Loucy (cell line): ENCODE measurements around the gene LDAF1.

ENCODE experiments used
- H2AFZ ChIP-seq: fragments of 200-600 bp; sonication (generic); 2 replicates; pipeline ENCODE4 v1.6.0; 2016; ENCODE audit warnings: antibody characterized with exemption, mild to moderate bottlenecking, low read length, moderate library complexity
- H3F3A ChIP-seq: fragments of 200-600 bp; 2 replicates; pipeline ENCODE4 v1.6.0; 2016; ENCODE audit warnings: antibody characterized with exemption, low read depth, mild to moderate bottlenecking
- H3K27me3 ChIP-seq: fragments of 200-600 bp; sonication (generic); 2 replicates; pipeline ENCODE4 v1.6.1; 2014; ENCODE audit warnings: low read length, mild to moderate bottlenecking; ENCODE audit not compliant: insufficient read depth, poor library complexity, severe bottlenecking
- H3K36me3 ChIP-seq: fragments of 200-600 bp; sonication (generic); 2 replicates; pipeline ENCODE4 v1.6.1; 2016; ENCODE audit warnings: low read length; ENCODE audit not compliant: insufficient read depth
- H3K4me1 ChIP-seq: fragments of 200-600 bp; sonication (generic); 2 replicates; pipeline ENCODE4 v1.5.1; 2014; ENCODE audit warnings: low read length, mild to moderate bottlenecking; ENCODE audit not compliant: insufficient read depth, poor library complexity, severe bottlenecking
- H3K4me2 ChIP-seq: fragments of 200-600 bp; sonication (generic); 2 replicates; pipeline ENCODE4 v1.6.0; 2014; ENCODE audit warnings: antibody characterized with exemption, low read length, low read depth, mild to moderate bottlenecking; ENCODE audit not compliant: poor library complexity, severe bottlenecking
- H3K4me3 ChIP-seq: fragments of 200-600 bp; sonication (generic); 2 replicates; pipeline ENCODE4 v1.5.1; 2014; ENCODE audit warnings: low read length, mild to moderate bottlenecking, mixed read lengths; ENCODE audit not compliant: poor library complexity, severe bottlenecking
- H3K79me2 ChIP-seq: fragments of 200-600 bp; sonication (generic); 2 replicates; pipeline ENCODE4 v1.6.1; 2014; ENCODE audit warnings: low read length; ENCODE audit not compliant: insufficient read depth
- H3K9ac ChIP-seq: fragments of 200-600 bp; sonication (generic); 2 replicates; pipeline ENCODE4 v1.6.0; 2014; ENCODE audit warnings: mild to moderate bottlenecking, low read depth, low read length, moderate library complexity; ENCODE audit not compliant: poor library complexity, severe bottlenecking
- H3K9me2 ChIP-seq: fragments of 200-600 bp; sonication (generic); replicated peaks from 2 replicates; pipeline ENCODE4 v1.6.1; 2016; ENCODE audit warnings: low read depth, low read length, mixed read lengths
- H3K9me3 ChIP-seq: fragments of 200-600 bp; sonication (generic); 2 replicates; pipeline ENCODE4 v1.6.1; 2014; ENCODE audit warnings: mild to moderate bottlenecking, antibody characterized with exemption, low read length, low read depth; ENCODE audit not compliant: insufficient read depth
- H4K20me1 ChIP-seq: fragments of 200-600 bp; sonication (generic); 2 replicates; pipeline ENCODE4 v1.6.0; 2014; ENCODE audit warnings: antibody characterized with exemption, low read length, mild to moderate bottlenecking; ENCODE audit not compliant: insufficient read depth, poor library complexity, severe bottlenecking
- EZH2phosphoT487 ChIP-seq: fragments of 200-600 bp; IDR thresholded peaks from 2 replicates; pipeline ENCODE4 v1.6.1; 2018; ENCODE audit warnings: antibody characterized with exemption, mild to moderate bottlenecking, moderate library complexity, borderline replicate concordance
- TF ChIP-seq, protein P1 (sequence below): fragments of 200-600 bp; sonication (generic); conservative IDR thresholded peaks from 2 replicates; pipeline ENCODE4 v1.5.1; 2014; ENCODE audit warnings: mild to moderate bottlenecking, antibody characterized with exemption, low read length

Gene LDAF1

DNA sequence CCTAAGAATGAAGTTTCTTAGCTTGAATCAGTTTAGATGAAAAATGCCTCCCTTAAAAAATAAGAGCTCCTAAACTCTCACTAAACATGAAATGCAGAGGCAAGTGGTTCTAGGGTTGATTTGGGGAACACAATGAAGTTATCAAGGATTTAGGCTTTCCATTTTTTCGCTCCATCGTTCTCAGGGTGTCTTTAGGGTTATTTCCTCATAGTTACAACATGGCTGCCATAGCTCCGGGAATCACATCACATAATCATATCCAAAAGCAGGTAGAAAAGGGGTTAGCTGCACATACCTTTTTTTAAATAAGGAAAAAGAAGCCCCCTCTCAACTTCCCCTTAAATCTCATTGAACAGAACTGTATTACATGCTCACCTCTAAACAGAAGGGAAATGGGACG is 31.5 kb downstream of the LDAF1 start:
- TF ChIP-seq EZH2phosphoT487 = no peak
- TF ChIP-seq, protein P1, sequence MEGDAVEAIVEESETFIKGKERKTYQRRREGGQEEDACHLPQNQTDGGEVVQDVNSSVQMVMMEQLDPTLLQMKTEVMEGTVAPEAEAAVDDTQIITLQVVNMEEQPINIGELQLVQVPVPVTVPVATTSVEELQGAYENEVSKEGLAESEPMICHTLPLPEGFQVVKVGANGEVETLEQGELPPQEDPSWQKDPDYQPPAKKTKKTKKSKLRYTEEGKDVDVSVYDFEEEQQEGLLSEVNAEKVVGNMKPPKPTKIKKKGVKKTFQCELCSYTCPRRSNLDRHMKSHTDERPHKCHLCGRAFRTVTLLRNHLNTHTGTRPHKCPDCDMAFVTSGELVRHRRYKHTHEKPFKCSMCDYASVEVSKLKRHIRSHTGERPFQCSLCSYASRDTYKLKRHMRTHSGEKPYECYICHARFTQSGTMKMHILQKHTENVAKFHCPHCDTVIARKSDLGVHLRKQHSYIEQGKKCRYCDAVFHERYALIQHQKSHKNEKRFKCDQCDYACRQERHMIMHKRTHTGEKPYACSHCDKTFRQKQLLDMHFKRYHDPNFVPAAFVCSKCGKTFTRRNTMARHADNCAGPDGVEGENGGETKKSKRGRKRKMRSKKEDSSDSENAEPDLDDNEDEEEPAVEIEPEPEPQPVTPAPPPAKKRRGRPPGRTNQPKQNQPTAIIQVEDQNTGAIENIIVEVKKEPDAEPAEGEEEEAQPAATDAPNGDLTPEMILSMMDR = no peak
- no peaks in the 10 kb centered on the region for H3F3A ChIP-seq
- no peaks in the 10 kb centered on the region for H3K27me3 ChIP-seq
- H3K79me2 ChIP-seq = no peaks in the 10 kb centered on the region
- H3K4me1 ChIP-seq = no peaks in the 10 kb centered on the region
- no peak overlapping the region for H2AFZ ChIP-seq
- no peaks in the 10 kb centered on the region for H3K9me2 ChIP-seq
- H3K36me3 ChIP-seq = no peaks in the 10 kb centered on the region
- no peaks in the 10 kb centered on the region for H3K9me3 ChIP-seq
- no peak overlapping the region for H3K4me2 ChIP-seq
- no peak overlapping the region for H3K9ac ChIP-seq
- H4K20me1 ChIP-seq = no peaks in the 10 kb centered on the region
- no peak overlapping the region for H3K4me3 ChIP-seq

DNA sequence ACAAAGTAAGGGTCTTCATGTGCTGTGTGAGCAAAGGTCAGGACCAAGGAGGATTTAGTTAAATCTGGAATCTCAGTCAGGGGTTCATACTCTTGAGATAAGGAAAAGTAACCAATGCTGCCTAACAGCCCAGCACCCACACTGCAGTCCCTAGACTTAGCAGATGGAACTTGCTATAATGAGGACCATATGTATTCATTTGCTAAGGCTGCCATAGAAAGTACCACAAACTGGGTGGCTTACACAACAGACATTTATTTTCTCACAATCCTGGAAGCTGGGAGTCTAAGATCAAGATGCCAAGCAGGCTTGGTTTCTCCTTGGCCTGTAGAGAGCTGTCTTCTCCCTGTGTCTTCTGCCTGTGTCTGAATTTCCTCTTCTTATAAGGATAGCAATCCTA is 32.1 kb downstream of the LDAF1 start:
- H3K4me1 ChIP-seq = no peaks in the 10 kb centered on the region
- H3F3A ChIP-seq = no peaks in the 10 kb centered on the region
- no peak overlapping the region for H3K4me3 ChIP-seq
- H3K79me2 ChIP-seq = no peaks in the 10 kb centered on the region
- H3K9ac ChIP-seq = no peak overlapping the region
- no peaks in the 10 kb centered on the region for H4K20me1 ChIP-seq
- TF ChIP-seq EZH2phosphoT487 = no peak
- TF ChIP-seq, protein P1 = no peak
- no peaks in the 10 kb centered on the region for H3K9me2 ChIP-seq
- no peaks in the 10 kb centered on the region for H3K36me3 ChIP-seq
- H3K27me3 ChIP-seq = no peaks in the 10 kb centered on the region
- no peaks in the 10 kb centered on the region for H3K9me3 ChIP-seq
- H3K4me2 ChIP-seq = no peak overlapping the region
- no peak overlapping the region for H2AFZ ChIP-seq

DNA sequence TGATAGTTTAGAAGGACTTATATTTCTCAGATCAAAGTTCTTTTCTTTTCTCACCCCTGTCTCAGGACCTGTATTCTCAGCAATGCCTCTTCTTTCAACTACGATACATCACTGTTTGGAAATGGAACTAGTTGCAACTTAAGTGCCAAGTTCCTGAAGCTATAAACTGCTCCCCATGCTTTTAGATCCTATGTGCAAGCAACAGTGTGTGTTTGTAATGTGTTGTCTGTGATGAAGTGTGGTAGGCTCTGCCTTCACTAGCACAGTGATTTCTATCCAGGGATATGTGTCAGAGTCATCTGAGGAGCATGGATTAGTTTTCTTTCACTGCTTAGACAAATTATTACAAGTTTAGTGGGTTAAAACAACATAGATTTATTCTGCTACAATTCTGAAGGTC is 34.5 kb downstream of the LDAF1 start:
- Histone ChIP-seq H3K79me2 (no peaks in the 10 kb centered on the region), H4K20me1 (no peaks in the 10 kb centered on the region), H3K9me2 (no peaks in the 10 kb centered on the region), H3K36me3 (no peaks in the 10 kb centered on the region), H3K4me1 (no peaks in the 10 kb centered on the region), H3K27me3 (no peaks in the 10 kb centered on the region), H3F3A (no peaks in the 10 kb centered on the region), H3K9me3 (no peaks in the 10 kb centered on the region), H3K4me2 (no peak overlapping the region), H3K4me3 (no peak overlapping the region), H2AFZ (no peak overlapping the region), H3K9ac (no peak overlapping the region)
- TF ChIP-seq, protein P1 = no peak
- no peak for TF ChIP-seq EZH2phosphoT487
